ENCODE results near the gene KANK2.

The KANK2 gene

DNA sequence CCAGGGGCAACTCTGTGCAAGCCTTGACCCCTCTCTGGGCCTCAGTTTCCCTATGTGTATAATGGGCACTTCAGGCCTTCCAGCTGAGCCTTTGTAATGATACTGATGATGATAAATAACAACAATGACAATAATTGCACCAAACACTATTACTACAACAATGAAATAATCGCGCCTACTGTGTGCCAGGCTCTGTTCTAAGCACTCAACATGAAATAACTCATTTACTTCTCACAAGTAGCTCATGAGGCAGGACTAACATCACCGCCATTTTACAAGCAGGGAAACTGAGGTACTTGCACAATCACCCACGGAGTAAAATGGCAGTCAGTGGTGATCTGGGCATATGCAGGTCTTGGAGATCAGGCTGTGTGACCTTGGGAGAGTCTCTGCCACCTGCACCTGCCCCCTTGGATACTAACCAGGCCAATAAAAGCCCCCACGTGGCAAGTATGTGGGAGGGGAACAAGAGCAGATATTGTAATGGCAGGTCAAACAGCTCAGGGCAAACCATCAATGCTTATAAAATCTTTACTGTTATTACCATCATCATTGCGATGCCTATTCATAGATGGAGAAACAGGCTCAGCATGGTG, 41.5 kb upstream of the KANK2 start:
- FAIRE-seq (no peak), DNase-seq (ENCODE audit: insufficient read length, low spot score) (no peak)
- no peak for TF ChIP-seq POU2F2 (IDR thresholded peaks at IDR 0.05; ENCODE audit: low read depth, low read length)
- no peak for TF ChIP-seq PAX5 (IDR thresholded peaks at IDR 0.05; ENCODE audit: insufficient read depth, low read length, severe bottlenecking)

DNA sequence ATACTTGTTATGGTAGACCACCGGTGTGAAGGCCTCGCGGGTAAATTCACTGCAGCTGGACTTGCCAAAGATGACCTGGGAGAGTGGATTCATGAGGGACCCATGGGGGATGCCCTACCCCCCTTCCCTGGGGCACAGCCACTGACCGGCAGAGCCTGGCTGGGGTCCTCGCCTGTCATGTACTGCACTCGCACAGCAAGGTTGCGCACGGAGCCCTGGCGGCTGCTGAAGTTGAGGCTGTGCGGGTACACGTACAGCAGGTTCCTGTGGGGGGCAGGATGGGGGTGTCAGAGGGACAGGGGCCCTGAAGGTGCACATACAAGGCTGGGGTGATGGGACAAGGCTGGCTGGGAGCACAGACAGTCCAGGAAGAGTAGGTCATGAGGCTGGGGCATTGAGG, 40.7 kb upstream of the KANK2 start:
- no peak for FAIRE-seq
- no peak for DNase-seq (ENCODE audit: insufficient read length, low spot score)
- TF ChIP-seq POU2F2 (IDR thresholded peaks at IDR 0.05; ENCODE audit: low read depth, low read length), result no peak
- no peak for TF ChIP-seq POLR2AphosphoS5 (IDR thresholded peaks at IDR 0.05; ENCODE audit: low read depth, low read length)
- no peak for TF ChIP-seq SPI1 (IDR thresholded peaks at IDR 0.05; ENCODE audit: low read depth, low read length)
- TF ChIP-seq PAX5 (IDR thresholded peaks at IDR 0.05; ENCODE audit: insufficient read depth, low read length, severe bottlenecking), result no peak
- no peak for TF ChIP-seq POLR2A (IDR thresholded peaks at IDR 0.05; ENCODE audit: low read depth, low read length)
- TF ChIP-seq TAF1 (IDR thresholded peaks at IDR 0.05; ENCODE audit: low read depth, low read length), result no peak

DNA sequence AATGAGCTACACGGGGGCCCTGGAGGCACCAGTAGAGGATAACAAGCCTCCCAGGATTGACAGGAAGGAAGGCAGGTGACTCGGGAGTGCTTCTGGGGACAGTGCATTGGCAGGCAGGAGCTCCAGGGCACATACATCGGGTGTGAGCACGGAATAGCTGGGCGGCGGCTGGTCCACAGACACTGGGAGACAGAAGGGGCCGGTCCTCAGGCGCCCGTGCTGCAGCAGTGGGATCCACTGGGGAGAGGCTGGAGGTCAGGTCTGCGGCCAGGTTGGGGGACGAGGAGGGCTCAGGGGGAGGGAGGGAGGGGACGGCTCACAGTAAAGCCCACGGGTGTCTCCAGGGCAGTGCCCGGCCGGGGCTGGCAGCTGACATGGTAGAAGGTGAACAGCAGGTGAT, 40.0 kb upstream of the KANK2 start:
- no peak for FAIRE-seq
- DNase-seq (ENCODE audit: insufficient read length, low spot score), result no peak
- TF ChIP-seq PAX5 (IDR thresholded peaks at IDR 0.05; ENCODE audit: insufficient read depth, low read length, severe bottlenecking) (no peak), TAF1 (IDR thresholded peaks at IDR 0.05; ENCODE audit: low read depth, low read length) (no peak), POLR2A (IDR thresholded peaks at IDR 0.05; ENCODE audit: low read depth, low read length) (no peak), POU2F2 (IDR thresholded peaks at IDR 0.05; ENCODE audit: low read depth, low read length) (no peak), SPI1 (IDR thresholded peaks at IDR 0.05; ENCODE audit: low read depth, low read length) (no peak), POLR2AphosphoS5 (IDR thresholded peaks at IDR 0.05; ENCODE audit: low read depth, low read length) (no peak)

DNA sequence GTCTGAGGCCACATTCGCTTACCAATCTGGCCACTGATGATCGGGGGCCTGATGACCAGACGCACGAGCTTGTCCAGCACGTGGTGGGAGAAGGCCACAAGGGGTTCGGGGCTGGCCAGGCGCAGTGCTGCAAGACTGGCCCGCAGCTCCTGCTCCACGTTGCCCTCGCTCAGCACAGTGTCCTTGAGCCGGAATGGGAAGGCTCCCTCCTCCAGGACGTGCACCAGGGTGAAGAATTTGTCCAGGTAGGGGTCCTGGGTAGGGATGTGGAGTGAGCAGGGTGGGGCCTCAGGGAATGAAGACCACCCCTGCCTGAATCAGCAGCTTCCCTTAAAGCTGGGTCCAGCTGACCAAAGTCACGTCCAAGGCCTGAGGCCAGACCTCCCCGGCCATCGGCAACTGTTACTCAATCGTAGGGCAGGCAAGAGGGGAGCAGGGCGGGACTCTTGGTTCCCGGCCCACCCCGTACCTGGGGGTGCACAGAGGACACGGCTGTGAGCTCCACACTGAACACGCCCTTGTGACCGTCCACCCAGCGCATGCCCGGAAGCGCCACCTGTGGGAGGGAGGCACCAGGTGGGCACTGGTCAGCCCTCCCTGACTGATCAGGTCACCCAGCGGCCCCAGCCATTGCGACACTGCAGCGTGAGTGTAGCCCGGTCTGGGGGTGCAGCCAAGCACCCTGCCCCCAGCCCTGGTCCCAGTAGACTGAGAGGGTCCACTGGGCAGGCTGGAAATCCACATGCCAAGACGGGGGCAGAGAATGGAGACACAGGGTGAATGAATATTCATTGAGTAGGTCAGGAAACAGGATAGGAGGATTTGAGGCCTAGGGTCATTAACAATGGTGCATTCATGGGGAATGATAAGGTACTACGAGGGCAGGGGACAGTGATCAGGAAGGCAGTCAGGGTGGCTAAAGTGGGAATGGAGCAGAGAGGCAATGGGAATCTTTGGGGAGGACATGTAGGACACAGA, 39.3 kb upstream of the KANK2 start:
- FAIRE-seq (no peak), DNase-seq (ENCODE audit: insufficient read length, low spot score) (no peak)
- no peak for TF ChIP-seq PAX5 (IDR thresholded peaks at IDR 0.05; ENCODE audit: insufficient read depth, low read length, severe bottlenecking)
- no peak for TF ChIP-seq TAF1 (IDR thresholded peaks at IDR 0.05; ENCODE audit: low read depth, low read length)
- no peak for TF ChIP-seq POLR2A (IDR thresholded peaks at IDR 0.05; ENCODE audit: low read depth, low read length)
- no peak for TF ChIP-seq POU2F2 (IDR thresholded peaks at IDR 0.05; ENCODE audit: low read depth, low read length)
- no peak for TF ChIP-seq SPI1 (IDR thresholded peaks at IDR 0.05; ENCODE audit: low read depth, low read length)
- TF ChIP-seq POLR2AphosphoS5 (IDR thresholded peaks at IDR 0.05; ENCODE audit: low read depth, low read length), result no peak

DNA sequence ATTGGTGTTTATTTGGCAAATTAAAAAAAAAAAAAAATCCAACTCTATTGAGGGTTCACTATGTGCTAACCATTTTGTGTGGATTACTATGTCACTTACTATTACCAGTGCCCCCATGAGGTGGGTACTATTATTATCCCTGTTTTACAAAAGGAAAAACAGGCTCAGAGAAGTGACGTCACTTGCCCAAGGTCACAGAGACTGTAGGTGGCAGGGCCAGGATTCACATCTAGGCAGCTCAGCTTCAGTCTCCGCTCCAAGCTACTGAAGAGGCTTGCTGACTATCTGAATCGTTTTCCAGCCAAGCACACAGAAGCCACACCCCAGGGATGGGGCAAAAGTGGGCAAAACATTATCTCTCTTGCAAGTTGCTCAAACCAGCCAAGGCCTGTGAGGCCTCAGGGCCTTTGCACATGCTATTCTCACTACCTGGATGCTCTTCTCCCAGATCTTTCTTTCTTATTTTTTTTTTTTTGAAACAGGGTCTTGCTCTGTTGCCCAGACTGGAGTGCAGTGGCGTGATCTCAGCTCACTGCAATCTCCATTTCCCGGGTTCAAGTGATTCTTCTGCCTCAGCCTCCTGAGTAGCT, 37.2 kb upstream of the KANK2 start:
- TF ChIP-seq SPI1 (IDR thresholded peaks at IDR 0.05; ENCODE audit: low read depth, low read length) (no peak), POLR2A (IDR thresholded peaks at IDR 0.05; ENCODE audit: low read depth, low read length) (no peak), PAX5 (IDR thresholded peaks at IDR 0.05; ENCODE audit: insufficient read depth, low read length, severe bottlenecking) (no peak), TAF1 (IDR thresholded peaks at IDR 0.05; ENCODE audit: low read depth, low read length) (no peak), POLR2AphosphoS5 (IDR thresholded peaks at IDR 0.05; ENCODE audit: low read depth, low read length) (no peak), POU2F2 (IDR thresholded peaks at IDR 0.05; ENCODE audit: low read depth, low read length) (no peak)
- FAIRE-seq (no peak), DNase-seq (ENCODE audit: insufficient read length, low spot score) (no peak)

DNA sequence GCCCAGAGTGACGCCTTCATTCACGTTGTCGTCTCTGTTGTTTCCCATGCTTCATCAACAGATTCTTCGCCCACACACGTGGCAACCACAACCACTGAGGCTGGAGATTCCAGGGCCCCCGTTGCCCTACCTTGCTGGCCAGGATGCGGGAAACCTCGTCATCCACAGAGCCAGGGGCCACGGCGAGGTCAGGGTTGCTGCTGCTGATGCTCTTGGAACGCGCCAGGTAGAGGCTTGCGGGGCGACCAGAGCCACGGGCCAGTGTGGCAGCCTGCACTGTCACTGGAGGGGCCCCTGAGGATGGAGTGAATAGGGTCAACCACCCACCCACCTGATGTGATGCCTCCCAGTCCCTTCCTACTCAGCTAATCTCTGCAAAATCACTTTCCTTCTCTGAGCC, 35.7 kb upstream of the KANK2 start:
- no peak for DNase-seq (ENCODE audit: insufficient read length, low spot score)
- TF ChIP-seq SPI1 (IDR thresholded peaks at IDR 0.05; ENCODE audit: low read depth, low read length) (no peak), TAF1 (IDR thresholded peaks at IDR 0.05; ENCODE audit: low read depth, low read length) (no peak), PAX5 (IDR thresholded peaks at IDR 0.05; ENCODE audit: insufficient read depth, low read length, severe bottlenecking) (no peak), POLR2A (IDR thresholded peaks at IDR 0.05; ENCODE audit: low read depth, low read length) (no peak), POU2F2 (IDR thresholded peaks at IDR 0.05; ENCODE audit: low read depth, low read length) (no peak), POLR2AphosphoS5 (IDR thresholded peaks at IDR 0.05; ENCODE audit: low read depth, low read length) (no peak)
- FAIRE-seq, result no peak

DNA sequence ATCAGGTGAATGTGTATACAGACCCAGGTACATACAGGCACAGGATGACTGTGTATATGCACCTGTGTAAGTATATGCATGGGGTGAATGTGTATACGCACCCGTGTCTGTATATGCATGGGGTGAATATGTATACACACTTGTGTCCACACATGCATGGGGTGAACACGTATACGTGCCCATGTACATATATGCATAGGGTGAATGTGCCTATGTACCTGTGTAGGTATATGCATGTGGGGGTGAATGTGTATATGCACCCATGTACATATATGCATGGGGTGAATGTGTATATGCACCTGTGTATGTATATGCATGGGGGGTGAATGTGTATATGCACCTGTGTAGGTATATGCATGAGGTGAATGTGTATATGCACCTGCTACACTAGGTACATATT, 35.2 kb upstream of the KANK2 start:
- FAIRE-seq (no peak), DNase-seq (ENCODE audit: insufficient read length, low spot score) (no peak)
- TF ChIP-seq TAF1 (IDR thresholded peaks at IDR 0.05; ENCODE audit: low read depth, low read length), result no peak
- no peak for TF ChIP-seq POLR2AphosphoS5 (IDR thresholded peaks at IDR 0.05; ENCODE audit: low read depth, low read length)
- no peak for TF ChIP-seq SPI1 (IDR thresholded peaks at IDR 0.05; ENCODE audit: low read depth, low read length)
- no peak for TF ChIP-seq POU2F2 (IDR thresholded peaks at IDR 0.05; ENCODE audit: low read depth, low read length)
- no peak for TF ChIP-seq POLR2A (IDR thresholded peaks at IDR 0.05; ENCODE audit: low read depth, low read length)
- TF ChIP-seq PAX5 (IDR thresholded peaks at IDR 0.05; ENCODE audit: insufficient read depth, low read length, severe bottlenecking), result no peak

DNA sequence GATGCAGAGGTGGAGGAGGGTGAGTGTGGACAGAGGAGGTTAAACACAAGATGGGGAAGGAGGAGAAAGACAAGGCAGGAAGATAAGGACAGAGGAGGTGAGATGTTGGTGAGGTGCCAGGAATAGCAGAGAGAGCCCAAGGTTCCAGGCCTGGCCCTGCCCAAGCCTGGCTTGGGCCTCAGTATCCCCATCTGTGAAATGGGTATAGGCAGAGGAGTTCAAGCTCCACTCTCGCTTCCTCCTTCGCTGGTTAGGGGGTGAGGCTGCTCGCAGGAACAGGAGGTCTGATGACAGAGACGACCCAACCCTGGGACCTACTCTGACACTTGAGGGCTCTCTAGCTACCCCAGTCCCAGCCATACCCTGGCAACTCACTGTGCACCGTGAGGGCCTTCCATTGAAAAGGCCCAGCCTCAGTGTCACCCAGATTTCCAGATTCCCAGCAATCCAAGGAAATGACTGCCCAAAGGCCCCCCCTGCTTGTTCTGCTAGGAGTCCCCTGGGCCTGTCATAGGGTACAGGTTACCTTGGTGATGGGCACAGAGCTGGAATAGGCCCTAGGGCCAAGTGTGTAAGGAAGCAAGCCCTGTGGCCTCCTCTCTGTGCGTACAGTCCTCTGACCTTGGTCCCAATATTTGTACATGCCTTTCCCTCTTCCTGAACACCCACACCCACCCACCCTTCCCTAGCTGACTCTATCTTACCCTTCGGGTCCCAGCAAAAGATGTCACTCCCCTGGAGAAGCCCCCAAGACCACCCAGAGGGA, 33.5 kb upstream of the KANK2 start:
- TF ChIP-seq POLR2A (IDR thresholded peaks at IDR 0.05; ENCODE audit: low read depth, low read length), result no peak
- TF ChIP-seq PAX5 (IDR thresholded peaks at IDR 0.05; ENCODE audit: insufficient read depth, low read length, severe bottlenecking), result no peak
- no peak for TF ChIP-seq POLR2AphosphoS5 (IDR thresholded peaks at IDR 0.05; ENCODE audit: low read depth, low read length)
- no peak for TF ChIP-seq POU2F2 (IDR thresholded peaks at IDR 0.05; ENCODE audit: low read depth, low read length)
- TF ChIP-seq TAF1 (IDR thresholded peaks at IDR 0.05; ENCODE audit: low read depth, low read length), result no peak
- no peak for TF ChIP-seq SPI1 (IDR thresholded peaks at IDR 0.05; ENCODE audit: low read depth, low read length)
- no peak for DNase-seq (ENCODE audit: insufficient read length, low spot score)
- FAIRE-seq, result peak; percentile 5

Data from GM12891 (cell line).